Ectodermal cell (in vitro differentiated cells): ENCODE results near the gene TESK2. TPM values are rescaled to one million over a fixed set of nuclear protein-coding genes. Genes with fewer than 3 reads are reported as not detected.
A peak's percentile ranks its signal among the peaks of the same experiment; 100 is the strongest.
"Not testable (repeated sequence)": the region's sequence is repeated elsewhere in the genome, so short reads cannot be mapped to it uniquely, and the experiment has no call there.

Experiments
- H3K27ac ChIP-seq: 2 replicates; pipeline ENCODE4 v1.7.0; 2013; ENCODE audit warnings: mild to moderate bottlenecking, low read depth, low read length; ENCODE audit not compliant: insufficient read depth, poor library complexity, severe bottlenecking
- H3K27me3 ChIP-seq: 2 replicates; pipeline ENCODE4 v1.7.0; 2013; ENCODE audit warnings: mild to moderate bottlenecking, low read length; ENCODE audit not compliant: insufficient read depth, control insufficient read depth, poor library complexity, severe bottlenecking
- H3K36me3 ChIP-seq: one replicate; pipeline ENCODE4 v1.7.0; 2013; ENCODE audit warnings: low read length; ENCODE audit not compliant: control insufficient read depth, insufficient read depth
- H3K4me1 ChIP-seq: one replicate; pipeline ENCODE4 v1.7.0; 2013; ENCODE audit warnings: low read length; ENCODE audit not compliant: control insufficient read depth, insufficient read depth
- H3K4me3 ChIP-seq: 2 replicates; pipeline ENCODE4 v1.7.0; 2013; ENCODE audit warnings: low read depth, low read length, control low read depth; ENCODE audit not compliant: insufficient read depth
- H3K9me3 ChIP-seq: 2 replicates; pipeline ENCODE4 v1.7.0; 2013; ENCODE audit warnings: mild to moderate bottlenecking, low read length, moderate library complexity; ENCODE audit not compliant: control insufficient read depth
- WGBS, 2 experiments: methylation state at CpG; one replicate each; pipeline ENCODE4 v1.1.7; 2013; ENCODE audit warnings: missing lambda C conversion rate in 2 of 2; 5-methylcytosine and 5-hydroxymethylcytosine counted together
- polyA plus RNA-seq, 4 experiments: library from polyadenylated mRNA; stranded (reverse); fragments of 50-300 nt; gene quantifications; one replicate each; pipeline ENCODE4 v1.2.3, GENCODE V29; 2013

Gene TESK2
- 4.6 TPM for polyA plus RNA-seq (2013, experiment 1 of 4)
- 6.4 TPM for polyA plus RNA-seq (2013, experiment 2 of 4)
- polyA plus RNA-seq (2013, experiment 3 of 4) = 5.1 TPM
- polyA plus RNA-seq (2013, experiment 4 of 4) = 5.3 TPM

GRCh38 chr1:45490626-45491486, at the start of gene TESK2:
Gene TESK2 (minus strand): TSS chr1:45491163. CDS start chr1:45457785, 33,378 bp downstream.
- Histone ChIP-seq H3K4me1 (no peaks in the 10 kb centered on the region), H3K36me3 (no peaks in the 10 kb centered on the region), H3K27me3 (peaks cover 27% of the 10 kb centered on the region), H3K4me3 (peak within 1 kb of the TSS; percentile 79), H3K9me3 (no peaks in the 10 kb centered on the region), H3K27ac (no peak within 1 kb of the TSS)
- 1% methylated on average over 64 of the region's 64 CpGs for WGBS, 2 experiments

- 65 to 70% methylated on average over 4 of the region's 4 CpGs for WGBS, 2 experiments
- no peaks in the 10 kb centered on the region for H3K4me1 ChIP-seq
- no peaks in the 10 kb centered on the region for H3K36me3 ChIP-seq
Observed at GRCh38 chr1:45536886-45537285, 45.9 kb upstream of the TESK2 start.

DNA sequence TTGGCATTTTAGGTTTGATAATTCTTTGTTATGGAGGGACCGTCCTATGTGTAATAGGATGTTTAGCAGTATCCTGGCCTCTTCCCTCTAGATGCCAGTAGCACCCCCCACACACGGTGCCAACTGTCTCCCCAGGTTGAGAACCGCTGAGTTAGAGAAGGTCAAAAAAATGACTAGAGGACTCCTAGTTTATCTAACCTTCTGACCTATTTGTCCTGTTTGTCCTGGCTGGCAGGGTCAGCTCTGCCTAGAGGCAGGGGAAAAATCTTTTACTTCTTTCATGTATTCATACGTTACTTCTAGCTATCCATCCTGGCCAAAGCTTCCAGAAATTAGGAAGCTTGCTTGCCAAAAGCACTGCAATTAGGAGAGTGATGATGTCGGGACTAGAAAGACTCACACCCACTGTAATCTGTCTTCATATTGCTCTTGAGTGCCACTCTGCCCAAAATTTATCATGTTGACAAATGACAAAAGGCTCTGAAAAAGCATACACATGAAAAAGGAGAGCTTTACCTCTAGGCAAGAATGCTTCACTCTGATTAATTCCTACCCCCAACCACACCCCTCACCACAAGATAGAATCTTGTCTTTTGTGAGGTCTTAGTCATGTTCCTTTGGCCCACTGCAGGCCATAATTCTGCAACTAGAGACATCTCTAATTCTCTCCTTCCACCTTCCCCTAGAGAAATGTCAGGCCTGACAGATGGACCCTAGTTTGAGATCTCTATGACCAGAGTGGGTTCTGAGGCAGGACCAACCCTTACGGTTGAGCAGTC, 45.2 kb upstream of the TESK2 start:
- Histone ChIP-seq H3K27ac (no peak overlapping the region), H3K9me3 (no peaks in the 10 kb centered on the region), H3K4me1 (no peaks in the 10 kb centered on the region), H3K36me3 (no peaks in the 10 kb centered on the region), H3K4me3 (no peak overlapping the region), H3K27me3 (no peaks in the 10 kb centered on the region)
- 79 to 81% methylated on average over 5 to 6 of the region's 6 CpGs for WGBS, 2 experiments

More at GRCh38 chr1:45536886-45537285, 45.9 kb upstream of the TESK2 start:
- Histone ChIP-seq H3K27ac (no peak overlapping the region), H3K9me3 (no peaks in the 10 kb centered on the region), H3K27me3 (no peaks in the 10 kb centered on the region), H3K4me3 (no peak overlapping the region)

- H3K4me1 ChIP-seq = no peaks in the 10 kb centered on the region
- 91% methylated on average over 5 of the region's 5 CpGs for WGBS, 2 experiments
- no peak overlapping the region for H3K27ac ChIP-seq
- no peaks in the 10 kb centered on the region for H3K9me3 ChIP-seq
- H3K4me3 ChIP-seq = no peak overlapping the region
- no peaks in the 10 kb centered on the region for H3K27me3 ChIP-seq
- H3K36me3 ChIP-seq = no peaks in the 10 kb centered on the region
Observed at GRCh38 chr1:45531873-45532272, 40.9 kb upstream of the TESK2 start.

GRCh38 chr1:45530632-45531135, 39.7 kb upstream of the TESK2 start:
- WGBS, 2 experiments = 95 to 97% methylated on average over 7 to 11 of the region's 11 CpGs
- Histone ChIP-seq H3K4me3 (no peak overlapping the region), H3K27me3 (no peaks in the 10 kb centered on the region), H3K9me3 (no peaks in the 10 kb centered on the region), H3K4me1 (no peaks in the 10 kb centered on the region), H3K36me3 (no peaks in the 10 kb centered on the region), H3K27ac (no peak overlapping the region)

GRCh38 chr1:45526135-45526644, 35.2 kb upstream of the TESK2 start:
- Histone ChIP-seq H3K4me3 (no peak overlapping the region), H3K27ac (no peak overlapping the region), H3K27me3 (no peaks in the 10 kb centered on the region), H3K36me3 (no peaks in the 10 kb centered on the region), H3K9me3 (no peaks in the 10 kb centered on the region), H3K4me1 (peaks cover 7% of the 10 kb centered on the region)
- 93 to 100% methylated on average over 1 of the region's 1 CpG for WGBS, 2 experiments

GRCh38 chr1:45523975-45524374, 33.0 kb upstream of the TESK2 start:
- not testable (repeated sequence) for H3K36me3 ChIP-seq, H3K27ac ChIP-seq, H3K9me3 ChIP-seq, H3K27me3 ChIP-seq, H3K4me3 ChIP-seq
- peaks cover 12% of the 10 kb centered on the region for H3K4me1 ChIP-seq
- WGBS, 2 experiments = 95 to 97% methylated on average over 9 to 10 of the region's 10 CpGs

- not testable (repeated sequence) for H3K36me3 ChIP-seq, H3K9me3 ChIP-seq, H3K27ac ChIP-seq, H3K27me3 ChIP-seq, H3K4me3 ChIP-seq
- H3K4me1 ChIP-seq = peaks cover 12% of the 10 kb centered on the region
- 80 to 92% methylated on average over 1 of the region's 2 CpGs for WGBS, 2 experiments
Observed at GRCh38 chr1:45523516-45523915, 32.6 kb upstream of the TESK2 start.

DNA sequence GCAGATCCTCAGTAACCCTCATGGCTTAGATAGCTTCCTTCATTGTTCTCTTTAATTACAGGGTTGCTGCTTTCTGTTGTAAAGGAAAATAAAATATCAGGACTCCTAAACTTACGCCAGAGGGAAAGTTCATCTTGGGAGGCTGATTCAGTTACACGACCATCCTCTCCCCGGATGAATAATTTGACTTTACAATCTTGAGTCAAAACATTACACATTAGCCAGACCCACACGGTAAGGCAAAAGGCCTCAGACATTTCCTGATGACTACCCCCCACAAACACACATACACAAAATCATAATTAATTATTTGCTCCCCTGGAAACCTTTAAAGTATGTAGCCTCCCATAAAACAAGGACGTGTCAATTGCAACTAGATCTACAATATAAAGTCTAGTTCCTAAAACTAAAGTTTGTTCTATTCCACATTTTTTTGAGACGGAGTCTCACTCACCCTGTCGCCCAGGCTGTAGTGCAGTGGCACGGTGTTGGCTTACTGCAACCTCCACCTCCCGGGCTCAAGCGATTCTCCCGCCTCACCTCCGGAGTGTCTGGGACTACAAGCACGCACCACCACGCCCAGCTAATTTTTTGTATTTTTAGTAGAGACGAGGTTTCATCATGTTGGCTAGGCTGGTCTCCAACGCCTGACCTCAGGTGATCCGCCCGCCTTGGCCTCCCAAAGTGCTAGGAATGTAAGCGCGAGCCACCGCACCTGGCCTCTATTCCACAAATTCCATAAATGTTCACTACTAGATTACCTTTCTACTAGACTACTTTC, 31.6 kb upstream of the TESK2 start:
- H3K9me3 ChIP-seq = no peaks in the 10 kb centered on the region
- H3K27ac ChIP-seq = peak overlapping the region; percentile 22
- 81 to 87% methylated on average over 21 of the region's 21 CpGs for WGBS, 2 experiments
- no peaks in the 10 kb centered on the region for H3K36me3 ChIP-seq
- peak overlapping the region; percentile 57 for H3K4me3 ChIP-seq
- H3K4me1 ChIP-seq = peaks cover 12% of the 10 kb centered on the region
- no peaks in the 10 kb centered on the region for H3K27me3 ChIP-seq
